Fibroblast of peridontal ligament (primary cell): ENCODE measurements around the gene STEAP3.

Experiments used
- DNase-seq: peaks from one replicate; pipeline ENCODE4 v3.0.0-alpha.2; 2010; ENCODE audit errors: extremely low read depth

STEAP3 gene, protein sequence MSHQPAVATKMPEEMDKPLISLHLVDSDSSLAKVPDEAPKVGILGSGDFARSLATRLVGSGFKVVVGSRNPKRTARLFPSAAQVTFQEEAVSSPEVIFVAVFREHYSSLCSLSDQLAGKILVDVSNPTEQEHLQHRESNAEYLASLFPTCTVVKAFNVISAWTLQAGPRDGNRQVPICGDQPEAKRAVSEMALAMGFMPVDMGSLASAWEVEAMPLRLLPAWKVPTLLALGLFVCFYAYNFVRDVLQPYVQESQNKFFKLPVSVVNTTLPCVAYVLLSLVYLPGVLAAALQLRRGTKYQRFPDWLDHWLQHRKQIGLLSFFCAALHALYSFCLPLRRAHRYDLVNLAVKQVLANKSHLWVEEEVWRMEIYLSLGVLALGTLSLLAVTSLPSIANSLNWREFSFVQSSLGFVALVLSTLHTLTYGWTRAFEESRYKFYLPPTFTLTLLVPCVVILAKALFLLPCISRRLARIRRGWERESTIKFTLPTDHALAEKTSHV

DNA sequence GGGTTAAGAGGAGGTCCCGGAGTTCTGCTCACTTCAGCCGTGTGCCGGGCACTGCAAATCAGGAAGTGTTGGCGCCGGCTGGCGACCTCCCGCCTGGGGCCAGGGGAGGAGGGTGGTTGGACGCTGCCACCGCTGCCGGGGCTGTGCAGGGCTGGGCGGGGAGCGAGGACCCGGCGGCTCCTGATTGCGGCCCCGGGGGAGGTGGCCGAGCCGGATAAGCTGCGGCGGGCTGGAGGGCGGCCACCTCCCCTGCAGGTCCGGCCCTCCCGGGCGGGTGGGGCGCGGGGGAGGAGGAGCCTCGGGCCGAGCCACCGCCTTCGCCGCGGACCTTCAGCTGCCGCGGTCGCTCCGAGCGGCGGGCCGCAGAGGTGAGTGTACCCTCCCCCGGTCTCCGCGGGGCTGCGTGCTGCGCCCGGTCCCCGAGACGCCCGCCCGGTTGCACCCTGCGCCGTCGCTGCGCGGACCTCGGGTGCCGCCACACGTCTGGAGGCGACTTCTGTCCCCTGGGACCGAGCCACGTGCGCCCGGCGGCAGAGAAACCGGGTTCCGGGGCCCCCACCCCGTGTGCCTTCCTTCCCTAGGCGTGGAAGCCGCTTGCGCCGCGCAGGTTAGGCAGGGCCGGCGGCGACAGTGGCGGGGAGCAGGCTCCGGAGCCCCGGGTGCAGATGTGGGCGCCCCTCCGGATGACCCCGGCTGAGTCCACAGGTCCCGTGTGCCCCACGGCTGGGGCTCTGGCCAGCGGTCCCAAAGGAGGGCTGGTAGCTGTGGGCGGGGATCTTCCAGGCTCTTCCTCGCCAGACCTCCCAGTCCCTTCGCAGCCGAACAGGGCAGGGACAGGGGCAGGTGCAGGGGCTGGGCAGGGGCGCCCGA, at the start of gene STEAP3:
TSS of gene STEAP3 (plus strand) at position 314 of the 870 bp plus-strand sequence. CDS start 7,179 bp downstream, outside the sequence.
- peak; percentile 23 for DNase-seq

DNA sequence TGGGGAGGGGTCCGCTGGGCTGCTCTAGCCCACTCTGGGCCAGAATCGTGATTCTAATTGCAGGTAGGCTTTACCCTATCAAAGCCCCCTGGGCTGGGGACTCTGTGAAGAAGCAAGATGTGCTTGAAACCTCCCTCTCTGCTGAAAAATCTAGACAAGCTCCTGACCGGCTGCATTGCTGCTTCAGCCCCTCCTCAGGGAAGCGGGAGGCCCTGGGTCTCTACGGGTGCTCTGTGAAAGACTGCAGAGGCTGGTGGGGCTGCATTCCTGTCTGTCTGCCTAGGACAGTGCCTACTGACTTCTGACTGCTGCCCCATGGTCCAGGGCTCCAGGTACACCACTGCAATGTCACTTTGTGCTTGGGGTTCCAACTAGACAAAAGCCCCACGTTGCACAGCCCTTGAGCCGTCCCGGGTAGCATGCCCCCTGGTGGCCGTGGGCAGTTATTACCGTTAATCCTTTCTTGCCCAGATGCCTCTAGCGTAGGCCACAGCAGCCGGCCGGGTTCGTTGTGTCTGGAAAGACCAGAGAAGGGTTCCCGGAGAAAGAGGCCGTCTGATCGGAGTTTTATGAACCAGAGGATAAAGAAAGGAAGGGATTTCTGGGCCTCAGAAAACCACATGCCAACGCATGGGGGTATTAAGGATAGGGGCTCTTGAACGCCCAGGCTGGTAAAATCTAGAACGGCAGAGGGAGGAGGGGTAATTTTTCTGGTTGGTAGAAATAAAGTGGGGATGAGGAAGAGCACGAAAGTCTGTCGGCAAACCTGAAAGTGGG, 49.2 kb upstream of the STEAP3 start:
- DNase-seq: peak; percentile 7

DNA sequence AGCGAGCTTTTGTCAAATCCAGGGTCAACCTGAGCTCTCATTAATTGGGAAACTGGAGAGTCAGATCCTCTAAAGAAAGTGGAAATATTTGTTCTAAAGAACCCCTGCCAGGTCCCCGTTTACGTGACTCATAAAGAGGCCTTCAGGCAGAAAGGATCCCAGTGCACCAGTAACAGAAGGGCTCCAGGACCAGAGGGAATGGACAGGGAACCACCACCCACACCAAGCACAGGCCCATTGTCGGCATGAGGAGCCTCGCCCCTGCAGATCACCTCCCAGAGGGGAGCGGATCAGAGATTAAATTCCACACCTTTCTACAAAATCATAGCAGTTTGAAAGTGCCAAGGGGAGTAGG, 48.7 kb upstream of the STEAP3 start:
- no peak for DNase-seq

DNA sequence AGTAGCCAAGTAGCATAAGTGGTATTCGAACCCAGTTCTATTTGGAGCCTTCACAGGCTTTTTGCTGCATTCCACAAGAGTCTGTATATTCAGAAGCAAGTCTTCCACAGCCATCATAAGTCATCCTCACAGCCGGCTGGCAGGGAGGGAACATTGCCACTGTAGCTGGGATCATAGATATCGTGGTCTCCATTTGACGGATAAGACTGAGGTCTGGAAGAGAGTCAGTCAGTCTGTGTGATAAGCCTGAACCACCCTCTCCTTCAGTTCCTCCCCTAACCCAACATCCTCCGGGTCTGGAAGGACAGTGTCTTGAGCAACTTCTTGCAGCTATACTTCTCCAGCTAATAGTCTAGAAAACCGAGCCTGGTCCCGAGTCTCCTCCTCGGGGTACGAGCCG, 48.1 kb upstream of the STEAP3 start:
- no peak for DNase-seq

DNA sequence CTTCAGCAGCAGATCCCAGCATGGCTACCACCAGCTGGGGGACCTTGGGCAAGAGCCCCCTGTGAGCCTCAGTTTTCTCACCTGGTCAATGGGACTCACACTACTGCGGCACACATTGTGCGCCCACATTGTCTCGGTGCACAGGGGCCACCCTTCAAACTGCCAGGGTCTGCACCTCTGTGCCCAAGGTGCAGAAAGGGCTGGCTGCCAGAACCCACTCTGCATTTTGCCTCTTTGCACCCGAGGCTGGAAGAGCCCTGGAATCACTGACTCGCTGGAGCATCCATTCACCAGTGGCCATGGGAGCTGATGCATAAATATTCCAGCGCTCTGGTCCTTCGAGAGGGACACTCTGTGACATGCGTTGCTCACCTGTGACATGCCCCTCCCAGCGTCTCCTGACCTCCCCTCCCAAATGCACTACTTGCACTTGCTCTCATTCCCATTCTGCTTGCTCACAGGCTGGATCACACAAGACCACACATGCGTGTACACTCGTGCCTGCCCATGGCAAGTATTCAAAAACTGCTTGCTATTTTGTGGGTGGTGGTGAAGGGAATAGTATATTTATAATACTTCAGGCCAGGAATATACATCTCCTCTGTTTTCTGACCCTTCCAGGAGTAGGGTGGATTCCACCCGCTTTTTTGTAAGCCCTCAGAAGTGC, 46.3 kb upstream of the STEAP3 start:
- DNase-seq: no peak

DNA sequence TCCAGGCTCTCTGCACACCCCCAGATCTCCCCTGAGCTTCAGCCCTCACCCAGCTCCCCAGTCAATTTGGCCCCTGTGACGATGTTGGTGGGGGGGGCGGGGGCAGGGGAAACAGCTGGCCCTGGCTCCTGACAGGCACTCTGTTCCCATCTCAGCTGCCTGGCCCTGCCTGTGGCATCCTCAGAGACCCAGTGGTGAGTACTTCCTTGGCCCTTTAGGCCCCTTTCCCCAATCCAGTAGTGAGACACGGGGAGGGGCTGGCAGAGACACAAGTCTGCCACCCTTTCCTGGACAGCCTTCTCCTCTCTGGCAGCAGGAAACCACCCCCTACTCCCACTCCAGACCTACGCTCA, 45.8 kb upstream of the STEAP3 start:
- DNase-seq: no peak

DNA sequence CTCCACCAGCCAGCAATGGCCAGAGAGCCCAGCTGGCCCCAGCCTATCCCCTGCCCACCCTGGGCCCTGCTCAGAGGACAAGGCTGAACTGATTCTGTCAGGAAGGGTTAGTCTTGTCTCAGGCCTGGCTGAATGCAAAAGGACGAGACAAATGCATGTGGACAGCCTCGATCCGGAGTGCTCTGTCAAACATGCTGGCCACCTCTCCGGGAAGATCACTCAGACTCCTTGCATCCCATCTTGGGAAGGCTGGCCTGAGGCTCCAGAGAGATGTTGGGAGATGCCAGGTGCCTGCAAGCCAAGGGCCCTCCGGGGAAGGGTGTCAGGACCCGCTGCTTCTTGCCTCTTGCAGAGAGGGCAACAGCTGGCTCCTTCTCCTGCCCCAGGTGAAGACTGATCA, 44.9 kb upstream of the STEAP3 start:
- no peak for DNase-seq

DNA sequence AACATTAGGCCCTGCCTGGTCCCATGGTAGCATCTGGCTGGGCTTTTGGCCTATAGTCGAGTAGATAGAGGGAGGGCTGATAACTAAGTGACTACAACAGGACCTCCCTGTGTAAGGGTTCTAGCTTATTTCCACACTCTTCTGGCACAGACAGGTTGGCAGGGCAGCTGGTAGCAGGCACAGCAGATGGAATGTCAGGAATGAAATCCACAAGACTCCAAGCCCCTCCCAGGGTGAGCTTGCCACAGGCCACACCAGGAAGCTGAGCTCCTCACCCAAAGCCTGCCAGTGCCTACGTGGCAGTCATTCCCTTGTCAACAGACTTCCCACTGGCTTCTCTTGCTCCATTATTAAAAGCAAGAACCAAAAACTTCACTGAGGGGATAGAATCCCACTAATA, 44.4 kb upstream of the STEAP3 start:
- DNase-seq: peak; percentile 17

DNA sequence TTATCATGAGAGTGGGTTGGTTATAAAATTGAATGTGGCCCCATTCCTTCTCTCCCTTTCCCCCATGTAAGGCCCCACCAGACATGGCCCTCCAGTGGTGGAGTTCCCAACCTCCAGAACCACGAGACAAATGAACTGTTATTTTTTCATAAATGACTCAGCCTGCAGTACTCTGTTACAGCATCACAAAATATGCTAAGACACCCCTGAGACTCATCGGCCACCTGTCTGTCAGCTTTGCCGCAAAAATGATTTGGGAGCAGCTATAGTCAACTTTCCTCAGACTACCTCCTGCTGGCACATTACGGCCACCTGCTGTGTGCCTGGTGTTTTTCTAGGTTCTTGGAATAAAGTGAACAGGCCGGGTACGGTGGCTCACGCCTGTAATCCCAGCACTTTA, 43.6 kb upstream of the STEAP3 start:
- no peak for DNase-seq

DNA sequence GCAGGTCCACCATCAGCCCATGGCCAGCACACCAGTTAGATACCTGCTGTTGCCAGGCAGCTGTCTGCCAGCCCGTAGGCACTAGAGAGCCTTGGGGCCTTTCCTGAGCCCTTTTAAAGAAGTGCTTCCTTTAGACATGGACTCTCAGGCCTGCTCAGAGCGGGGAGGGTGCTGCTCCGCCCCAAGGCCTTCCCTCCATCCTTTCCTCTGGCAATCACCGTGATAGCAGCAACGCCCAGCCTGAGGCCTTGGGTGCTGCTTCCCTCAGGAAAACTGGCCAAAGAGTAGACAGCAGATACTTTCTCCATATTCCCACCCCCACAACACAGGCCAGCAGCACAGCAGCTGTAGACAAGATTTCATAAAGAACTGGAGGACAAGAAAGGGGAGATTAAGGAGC, 42.7 kb upstream of the STEAP3 start:
- no peak for DNase-seq

DNA sequence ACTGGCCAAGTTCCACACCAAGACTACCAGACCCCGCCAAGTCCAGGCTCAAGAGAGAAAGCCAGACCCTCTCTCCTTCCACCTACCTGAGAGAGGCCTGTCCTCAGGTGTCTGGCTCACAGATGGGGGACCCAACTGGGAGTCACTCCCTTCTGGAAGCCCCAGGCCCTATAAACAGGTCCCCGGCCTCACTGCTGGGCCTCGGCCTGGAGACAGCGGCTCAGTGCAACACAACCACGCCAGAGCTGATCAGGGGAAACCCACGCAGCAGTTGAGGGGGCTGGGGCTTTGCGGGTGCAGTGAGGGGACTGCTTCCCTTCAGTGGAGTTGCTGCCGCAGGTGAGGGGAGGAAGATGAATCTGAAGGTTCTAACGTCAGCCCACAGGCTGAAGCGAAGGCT, 42.2 kb upstream of the STEAP3 start:
- DNase-seq: no peak

DNA sequence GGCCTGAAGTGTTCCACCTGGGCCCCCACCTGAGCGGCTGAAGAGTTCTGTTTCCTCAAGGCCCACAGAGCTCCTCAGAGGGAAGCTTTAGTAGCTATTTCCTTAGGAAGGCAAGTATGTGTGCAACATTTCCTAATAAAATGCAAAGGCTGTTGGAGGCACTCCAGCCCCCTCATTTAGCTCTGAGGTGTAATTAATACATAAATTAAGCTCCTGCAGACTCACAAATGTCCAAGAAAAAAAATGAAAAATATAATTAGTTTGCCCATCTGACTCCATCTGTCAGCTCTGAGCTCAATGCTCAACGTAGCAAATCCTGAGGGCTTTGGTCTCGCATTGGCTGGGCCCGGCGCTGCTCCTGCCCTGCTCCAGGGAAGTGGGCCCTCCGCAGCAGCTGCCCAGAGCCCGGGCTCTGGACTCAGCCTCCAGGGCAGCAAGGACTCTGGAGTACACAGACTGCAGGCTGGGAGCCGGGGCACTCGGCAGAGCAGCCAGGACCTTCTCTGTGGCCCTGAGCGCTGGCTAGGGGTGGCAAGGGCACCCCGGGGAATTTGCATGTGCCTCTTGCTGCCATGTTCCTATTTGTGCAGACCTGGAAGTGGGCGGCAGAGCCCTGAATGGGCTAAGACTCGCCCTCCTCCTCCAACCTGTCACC, 41.7 kb upstream of the STEAP3 start:
- DNase-seq: no peak

DNA sequence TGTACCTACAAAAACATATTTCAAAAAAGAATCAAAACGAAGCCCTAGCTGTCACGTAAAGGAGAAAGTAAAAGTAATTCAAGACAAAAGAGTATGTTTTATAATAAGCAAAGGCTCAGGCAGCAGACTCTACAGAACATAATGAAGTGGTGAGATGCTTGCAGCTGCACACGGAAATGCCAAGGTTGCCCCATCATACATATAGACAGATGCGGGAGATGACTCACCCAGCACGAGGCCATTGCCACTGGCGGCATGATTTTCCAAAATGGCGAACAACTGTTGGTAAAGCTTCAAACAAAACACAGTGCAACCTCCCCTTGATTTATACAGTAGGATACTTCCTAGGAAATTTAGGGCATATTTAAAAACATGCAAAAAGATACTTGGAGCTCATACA, 39.1 kb upstream of the STEAP3 start:
- no peak for DNase-seq

DNA sequence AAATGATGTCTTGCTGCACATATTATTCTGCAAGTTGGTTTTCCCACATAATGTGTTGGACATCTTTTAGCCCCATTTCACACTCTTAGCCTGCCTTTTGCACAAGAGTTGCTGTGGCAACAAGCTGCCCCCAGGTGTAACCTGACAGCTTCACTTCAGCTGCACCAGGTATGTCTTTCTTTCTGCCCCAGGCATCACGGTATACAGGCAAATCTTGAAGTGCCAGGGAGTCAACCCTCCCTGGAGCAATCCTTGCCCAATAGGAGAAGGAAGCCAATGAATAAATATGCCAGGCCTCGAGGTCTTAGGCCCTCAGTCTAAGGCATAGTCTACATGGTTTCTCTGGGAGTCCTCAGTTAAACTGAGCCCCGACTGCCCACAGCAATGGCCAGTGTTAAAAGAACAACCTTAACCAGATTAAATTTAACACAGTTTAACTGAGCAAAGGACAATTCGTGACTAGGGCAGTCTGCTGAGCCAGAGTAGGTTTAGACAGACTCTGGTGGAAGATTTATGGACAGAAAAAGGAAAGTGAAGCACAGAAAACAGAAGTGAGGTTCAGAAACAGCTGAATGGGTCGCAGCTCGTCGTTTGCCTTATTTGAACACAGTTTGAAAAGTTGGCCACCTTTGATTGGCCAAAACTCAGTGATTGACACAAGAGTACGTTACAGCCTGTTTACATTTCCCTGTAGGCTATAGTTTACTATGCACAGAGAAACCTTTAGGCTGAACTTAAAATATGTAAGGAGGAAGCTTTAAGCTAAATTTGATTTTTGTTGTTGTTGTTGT, 33.1 kb upstream of the STEAP3 start:
- no peak for DNase-seq

DNA sequence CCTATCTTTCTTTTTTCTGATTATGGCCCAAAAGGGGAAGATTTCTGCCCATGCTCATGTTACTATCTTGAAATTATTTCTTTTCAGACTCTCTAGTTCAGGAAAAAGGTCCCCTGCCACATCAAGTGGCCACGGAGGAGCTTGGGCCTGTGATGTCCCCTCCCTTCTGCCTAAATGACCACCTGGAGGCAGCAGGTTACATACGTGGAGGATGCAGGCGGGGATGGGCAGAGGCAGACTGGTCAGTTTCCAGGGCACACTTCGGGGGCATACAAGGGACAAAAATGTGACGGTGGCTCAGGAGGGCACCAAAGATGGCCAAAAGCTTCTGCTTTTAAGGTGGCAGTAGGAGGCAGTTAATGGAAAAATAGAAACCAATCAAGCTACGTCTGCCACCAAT, 30.7 kb upstream of the STEAP3 start:
- no peak for DNase-seq

DNA sequence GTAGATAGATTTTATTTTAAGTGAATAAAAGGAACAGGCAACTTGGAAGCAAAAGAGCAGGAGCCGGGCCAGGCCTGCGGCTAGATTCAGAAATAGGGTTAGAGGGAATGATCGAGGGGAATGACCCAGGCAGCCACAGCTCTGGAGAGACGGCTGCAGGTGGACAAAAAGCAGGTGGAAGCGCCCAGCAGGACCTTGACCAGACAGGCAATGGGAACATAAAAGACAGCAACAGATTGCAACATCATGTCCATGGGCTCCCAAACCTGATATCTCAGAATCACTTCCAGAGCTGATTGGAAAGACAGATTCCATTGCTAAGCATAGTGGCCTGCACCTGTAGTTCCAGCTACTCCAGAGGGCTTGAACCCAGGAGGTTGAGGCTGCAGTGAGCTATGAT, 28.6 kb upstream of the STEAP3 start:
- no peak for DNase-seq

DNA sequence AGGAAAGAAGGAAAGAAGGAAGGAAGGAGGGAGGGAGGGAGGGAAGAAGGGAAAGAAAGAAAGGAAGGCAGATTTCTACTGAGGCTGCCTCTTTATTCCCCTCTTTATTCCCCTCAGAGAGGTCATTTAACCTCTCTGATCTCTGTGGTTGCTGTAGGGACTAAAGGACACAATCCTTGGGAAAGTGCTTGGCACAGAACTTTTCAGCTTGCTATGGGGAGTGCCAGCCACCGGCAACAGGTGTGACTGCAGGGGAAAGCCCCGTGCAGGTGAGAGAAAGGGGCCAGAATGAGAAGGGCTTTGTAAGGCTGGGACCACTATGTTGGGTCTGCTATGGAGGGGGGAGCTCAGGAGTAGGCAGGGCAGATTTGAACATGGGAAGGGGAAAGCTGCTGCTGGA, 27.7 kb upstream of the STEAP3 start:
- no peak for DNase-seq

DNA sequence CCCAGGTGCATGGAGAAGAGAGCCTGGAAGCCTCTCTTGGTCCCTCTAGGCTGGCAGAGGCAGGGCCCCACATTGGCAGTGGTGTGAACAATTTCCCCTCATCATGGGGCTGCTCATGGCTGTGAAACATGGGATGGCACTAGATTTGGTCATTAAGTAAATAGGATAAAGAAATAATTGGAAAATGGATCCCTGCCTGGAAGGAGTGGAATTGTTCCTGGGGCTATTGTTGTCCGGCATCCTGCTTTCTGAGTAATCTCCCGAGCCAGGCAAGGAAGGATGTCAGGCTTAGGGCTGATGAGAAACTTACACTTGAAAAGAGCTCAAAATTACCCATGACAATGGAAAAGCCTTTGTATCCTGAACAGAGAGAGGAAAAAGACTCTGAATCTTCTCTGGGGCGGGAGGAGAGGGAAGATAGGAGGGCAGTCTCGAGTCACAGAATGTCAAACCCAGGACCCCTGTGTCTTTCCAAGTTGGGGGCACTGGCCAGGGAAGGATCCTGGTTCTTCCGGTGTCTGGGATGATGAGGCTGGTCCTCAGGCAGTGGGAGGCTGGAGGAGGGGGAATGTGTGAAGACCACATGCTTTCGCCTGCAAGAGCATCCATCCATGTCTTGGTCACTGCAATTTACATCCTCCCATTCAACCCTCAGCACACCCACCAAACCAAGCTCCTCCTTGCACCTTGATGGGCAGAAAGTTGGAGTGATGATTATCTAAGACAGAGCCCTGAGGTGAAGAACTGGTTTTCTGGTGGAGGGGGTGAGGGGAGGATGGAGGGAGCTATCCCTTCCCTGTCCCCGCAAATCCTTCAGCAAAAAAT, 27.1 kb upstream of the STEAP3 start:
- no peak for DNase-seq

DNA sequence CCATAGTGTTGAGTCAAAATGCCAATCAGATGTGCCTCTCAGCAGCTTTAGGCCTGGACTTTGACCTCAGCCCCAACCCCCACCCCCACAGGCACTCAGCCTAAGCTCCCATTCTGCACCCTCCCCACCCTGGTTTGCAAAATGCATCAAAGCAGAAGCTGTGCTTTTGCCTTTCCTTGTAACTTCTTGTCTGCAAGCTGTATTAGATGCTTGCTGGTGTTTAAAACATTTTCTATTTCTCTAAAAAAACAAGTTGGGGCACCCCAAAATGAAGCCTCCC, 26.6 kb upstream of the STEAP3 start:
- no peak for DNase-seq
